Measurements from ENCODE around the gene PLXDC2. TPM values are rescaled to one million over a fixed set of nuclear protein-coding genes. Genes with fewer than 3 reads are reported as not detected.

The PLXDC2 gene
- total RNA-seq, 1 donor from 2014 or later = 7.5 TPM

- TF ChIP-seq, protein P1, sequence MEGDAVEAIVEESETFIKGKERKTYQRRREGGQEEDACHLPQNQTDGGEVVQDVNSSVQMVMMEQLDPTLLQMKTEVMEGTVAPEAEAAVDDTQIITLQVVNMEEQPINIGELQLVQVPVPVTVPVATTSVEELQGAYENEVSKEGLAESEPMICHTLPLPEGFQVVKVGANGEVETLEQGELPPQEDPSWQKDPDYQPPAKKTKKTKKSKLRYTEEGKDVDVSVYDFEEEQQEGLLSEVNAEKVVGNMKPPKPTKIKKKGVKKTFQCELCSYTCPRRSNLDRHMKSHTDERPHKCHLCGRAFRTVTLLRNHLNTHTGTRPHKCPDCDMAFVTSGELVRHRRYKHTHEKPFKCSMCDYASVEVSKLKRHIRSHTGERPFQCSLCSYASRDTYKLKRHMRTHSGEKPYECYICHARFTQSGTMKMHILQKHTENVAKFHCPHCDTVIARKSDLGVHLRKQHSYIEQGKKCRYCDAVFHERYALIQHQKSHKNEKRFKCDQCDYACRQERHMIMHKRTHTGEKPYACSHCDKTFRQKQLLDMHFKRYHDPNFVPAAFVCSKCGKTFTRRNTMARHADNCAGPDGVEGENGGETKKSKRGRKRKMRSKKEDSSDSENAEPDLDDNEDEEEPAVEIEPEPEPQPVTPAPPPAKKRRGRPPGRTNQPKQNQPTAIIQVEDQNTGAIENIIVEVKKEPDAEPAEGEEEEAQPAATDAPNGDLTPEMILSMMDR (IDR thresholded peaks at IDR 0.05; ENCODE audit: insufficient read depth, low read length, poor library complexity, severe bottlenecking) = no peak
- no peaks in the 10 kb centered on the region for H3K36me3 ChIP-seq (ENCODE audit: control insufficient read depth, insufficient read depth, low read length)
- H3K4me3 ChIP-seq (ENCODE audit: low read depth, low read length) = no peak overlapping the region
- no peaks in the 10 kb centered on the region for H3K27me3 ChIP-seq (ENCODE audit: control insufficient read depth, insufficient read depth, low read length)
- no peak for DNase-seq (ENCODE audit: low read depth)
Measured at GRCh38 chr10:20117471-20117870, 301.2 kb downstream of the PLXDC2 start.

DNA sequence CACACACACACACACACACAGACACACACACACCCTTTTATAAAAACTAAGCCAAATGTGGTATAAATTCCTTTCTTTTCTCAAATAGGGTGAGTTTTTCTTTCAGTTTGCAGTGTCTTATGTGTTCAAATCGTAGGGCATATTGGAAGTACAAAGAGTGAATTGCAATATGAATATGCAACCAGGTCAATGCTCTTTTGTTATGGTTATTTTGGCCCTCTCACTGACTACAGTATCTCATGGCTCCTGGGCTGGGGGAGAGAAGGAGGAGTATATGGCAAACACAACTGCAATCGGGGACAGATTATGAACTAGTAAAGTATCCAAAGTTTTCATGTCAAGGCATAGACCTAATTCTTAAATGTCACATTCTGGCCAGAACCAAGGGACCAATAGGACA is 301.9 kb downstream of the PLXDC2 start:
- H3K27me3 ChIP-seq (ENCODE audit: control insufficient read depth, insufficient read depth, low read length) = no peaks in the 10 kb centered on the region
- TF ChIP-seq, protein P1 (IDR thresholded peaks at IDR 0.05; ENCODE audit: insufficient read depth, low read length, poor library complexity, severe bottlenecking) = no peak
- H3K36me3 ChIP-seq (ENCODE audit: control insufficient read depth, insufficient read depth, low read length) = no peaks in the 10 kb centered on the region

GRCh38 chr10:20128811-20129210 is 312.6 kb downstream of the PLXDC2 start:
- Histone ChIP-seq H3K27me3 (ENCODE audit: control insufficient read depth, insufficient read depth, low read length) (no peaks in the 10 kb centered on the region), H3K36me3 (ENCODE audit: control insufficient read depth, insufficient read depth, low read length) (no peaks in the 10 kb centered on the region), H3K4me3 (ENCODE audit: low read depth, low read length) (no peak overlapping the region)
- no peak for DNase-seq (ENCODE audit: low read depth)
- TF ChIP-seq, protein P1 (IDR thresholded peaks at IDR 0.05; ENCODE audit: insufficient read depth, low read length, poor library complexity, severe bottlenecking) = no peak

More for the DNA sequence above, 301.9 kb downstream of the PLXDC2 start:
- DNase-seq (ENCODE audit: low read depth) = no peak
- H3K4me3 ChIP-seq (ENCODE audit: low read depth, low read length) = no peak overlapping the region

DNA sequence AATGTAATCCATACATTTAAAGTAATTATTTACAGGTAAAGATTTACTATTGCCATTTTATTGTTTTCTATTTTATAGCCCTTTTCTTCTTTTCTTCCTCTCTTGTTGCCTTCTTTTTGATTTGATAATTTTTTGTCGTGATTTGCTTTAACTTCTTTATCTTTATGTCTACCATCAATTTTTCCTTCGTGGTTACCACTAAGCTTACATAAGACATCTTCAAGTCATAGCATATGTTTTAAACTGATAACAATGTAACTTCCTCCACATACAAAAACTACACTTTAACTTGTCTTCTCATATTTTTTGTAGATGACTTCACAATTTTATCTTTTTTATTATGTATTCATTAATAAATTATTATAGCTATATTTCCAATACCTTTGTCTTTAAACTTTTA is 316.6 kb downstream of the PLXDC2 start:
- TF ChIP-seq, protein P1 (IDR thresholded peaks at IDR 0.05; ENCODE audit: insufficient read depth, low read length, poor library complexity, severe bottlenecking) = no peak
- no peak for DNase-seq (ENCODE audit: low read depth)
- Histone ChIP-seq H3K27me3 (ENCODE audit: control insufficient read depth, insufficient read depth, low read length) (no peaks in the 10 kb centered on the region), H3K36me3 (ENCODE audit: control insufficient read depth, insufficient read depth, low read length) (no peaks in the 10 kb centered on the region), H3K4me3 (ENCODE audit: low read depth, low read length) (no peak overlapping the region)

- no peak for DNase-seq (ENCODE audit: low read depth)
- TF ChIP-seq, protein P1 (IDR thresholded peaks at IDR 0.05; ENCODE audit: insufficient read depth, low read length, poor library complexity, severe bottlenecking) = no peak
- H3K36me3 ChIP-seq (ENCODE audit: control insufficient read depth, insufficient read depth, low read length) = no peaks in the 10 kb centered on the region
Measured at GRCh38 chr10:20133669-20134189, 317.5 kb downstream of the PLXDC2 start.

GRCh38 chr10:20142311-20142710 is 326.1 kb downstream of the PLXDC2 start:
- Histone ChIP-seq H3K4me3 (ENCODE audit: low read depth, low read length) (no peak overlapping the region), H3K27me3 (ENCODE audit: control insufficient read depth, insufficient read depth, low read length) (no peaks in the 10 kb centered on the region), H3K36me3 (ENCODE audit: control insufficient read depth, insufficient read depth, low read length) (no peaks in the 10 kb centered on the region)
- DNase-seq (ENCODE audit: low read depth) = no peak
- TF ChIP-seq, protein P1 (IDR thresholded peaks at IDR 0.05; ENCODE audit: insufficient read depth, low read length, poor library complexity, severe bottlenecking) = no peak

More at GRCh38 chr10:20133669-20134189, 317.5 kb downstream of the PLXDC2 start:
- Histone ChIP-seq H3K27me3 (ENCODE audit: control insufficient read depth, insufficient read depth, low read length) (no peaks in the 10 kb centered on the region), H3K4me3 (ENCODE audit: low read depth, low read length) (no peak overlapping the region)
